ENCODE results near the gene CD70.
"Not testable (repeated sequence)": the region's sequence is repeated elsewhere in the genome, so short reads cannot be mapped to it uniquely, and the experiment has no call there.

Gene CD70

DNA sequence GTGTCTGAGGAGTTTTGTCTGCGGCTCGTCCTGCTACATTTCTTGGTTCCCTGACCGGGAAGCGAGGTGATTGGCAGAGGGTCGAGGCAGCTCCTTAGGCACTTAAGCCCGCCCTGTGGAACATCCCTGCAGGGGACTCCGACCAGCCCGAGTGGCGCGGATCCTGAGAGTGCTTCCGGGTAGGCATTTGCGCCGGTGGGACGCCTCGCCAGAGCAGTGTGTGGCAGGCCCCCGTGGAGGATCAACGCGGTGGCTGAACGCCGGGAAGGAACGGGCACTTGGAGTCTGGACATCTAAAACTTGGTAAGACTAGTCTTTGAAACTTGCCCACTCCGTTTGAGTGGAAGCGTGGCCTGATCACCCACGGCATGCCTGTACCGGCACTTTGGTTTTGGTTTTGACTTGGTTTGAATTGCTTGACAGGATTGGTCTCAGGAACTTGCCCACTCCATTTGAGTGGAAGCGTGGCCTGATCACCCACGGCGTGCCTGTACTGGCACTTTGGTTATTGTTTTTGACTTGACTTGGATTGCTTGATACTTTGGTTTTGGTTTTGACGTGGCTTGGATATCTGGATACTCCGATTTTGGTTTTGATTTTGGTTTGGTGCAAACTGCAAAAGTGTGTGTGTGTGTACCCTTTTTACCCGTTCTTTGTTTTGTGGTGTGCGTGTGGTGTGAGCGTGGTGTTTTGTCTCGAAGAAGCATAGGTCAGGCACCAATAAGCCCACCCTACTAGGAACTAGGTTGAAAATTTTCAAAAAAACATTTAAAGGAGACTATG, 6.7 kb upstream of the CD70 start:
- not testable (repeated sequence) for DNase-seq

DNA sequence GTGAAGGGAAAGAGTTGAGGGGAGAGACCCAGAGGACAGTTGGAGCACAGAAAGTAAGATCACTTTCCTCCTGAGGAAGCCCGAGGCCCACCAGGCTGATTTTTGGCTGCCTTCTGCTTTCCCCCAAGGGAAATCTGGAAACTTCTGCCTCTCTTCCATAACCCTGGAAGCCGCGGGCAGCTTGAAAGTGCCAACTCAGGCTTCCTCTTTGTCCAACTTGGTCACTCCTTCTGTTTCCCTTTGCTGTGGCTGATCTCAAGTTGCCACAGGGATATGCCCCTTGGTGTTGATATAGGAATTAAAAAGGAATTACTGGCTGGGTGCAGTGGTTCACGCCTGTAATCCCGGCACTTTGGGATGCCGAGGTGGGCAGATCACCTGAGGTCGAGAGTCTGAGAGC, 5.7 kb upstream of the CD70 start:
- no peak for DNase-seq

DNA sequence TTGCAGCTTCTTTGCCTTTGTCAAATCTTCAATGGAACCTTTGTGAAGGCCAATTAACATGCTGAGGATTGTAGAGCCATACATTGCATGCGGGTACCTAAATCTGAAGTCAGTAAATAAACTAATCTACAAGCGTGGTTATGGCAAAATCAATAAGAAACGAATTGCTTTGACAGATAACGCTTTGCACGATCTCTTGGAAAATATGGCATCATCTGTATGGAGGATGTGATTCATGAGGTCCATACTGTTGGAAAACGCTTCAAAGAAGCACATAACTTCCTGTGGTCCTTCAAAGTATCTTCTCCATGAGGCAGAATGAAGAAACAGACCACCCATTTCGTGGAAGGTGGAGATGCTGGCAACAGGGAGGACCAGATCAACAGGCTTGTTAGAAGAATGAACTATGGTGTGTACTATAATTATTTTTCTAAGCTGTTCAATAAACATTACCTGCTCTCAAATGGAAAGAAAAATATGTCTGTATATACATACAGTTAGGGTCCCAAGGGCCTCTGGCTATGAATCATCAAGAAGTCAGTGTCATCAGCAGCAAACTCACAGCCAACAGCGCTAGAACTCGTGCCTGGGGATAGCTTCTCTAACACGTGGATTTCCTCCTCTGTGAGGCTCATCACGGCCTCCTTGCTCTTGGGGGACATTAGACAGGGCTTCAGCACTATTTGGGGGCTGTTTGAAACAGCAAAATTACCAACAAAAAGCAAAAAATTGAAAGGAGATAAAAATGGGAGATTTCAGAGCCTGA, 2.9 kb upstream of the CD70 start:
- DNase-seq: no peak

DNA sequence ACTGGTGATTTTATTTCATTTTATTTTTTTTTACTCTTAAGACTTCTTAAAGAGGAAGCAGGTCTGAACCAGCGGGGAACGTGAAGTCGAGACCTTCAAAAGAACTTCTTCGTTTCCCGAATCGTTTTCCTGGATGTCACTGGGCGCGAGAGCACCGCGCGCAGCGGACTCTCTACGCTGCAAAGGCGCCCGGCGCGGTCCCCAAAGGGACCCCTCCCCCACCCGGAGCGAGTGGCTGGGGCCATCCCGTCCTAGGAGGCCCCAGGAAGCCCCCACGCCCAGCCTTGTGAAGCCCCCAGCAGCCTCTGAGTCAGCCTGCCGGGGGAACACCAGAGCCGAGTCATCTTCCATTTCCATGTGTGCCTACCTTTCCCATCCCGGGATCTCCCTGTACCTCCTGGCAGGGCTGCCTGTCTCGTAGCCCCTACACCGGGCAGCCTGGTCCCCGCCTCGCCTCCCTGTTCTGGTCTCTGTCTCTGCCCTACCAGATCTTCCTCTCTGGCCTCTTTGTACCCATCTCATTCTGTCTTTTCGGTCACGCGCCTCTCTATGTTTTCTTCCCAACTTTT, 608 bp downstream of the CD70 start:
- DNase-seq: no peak

DNA sequence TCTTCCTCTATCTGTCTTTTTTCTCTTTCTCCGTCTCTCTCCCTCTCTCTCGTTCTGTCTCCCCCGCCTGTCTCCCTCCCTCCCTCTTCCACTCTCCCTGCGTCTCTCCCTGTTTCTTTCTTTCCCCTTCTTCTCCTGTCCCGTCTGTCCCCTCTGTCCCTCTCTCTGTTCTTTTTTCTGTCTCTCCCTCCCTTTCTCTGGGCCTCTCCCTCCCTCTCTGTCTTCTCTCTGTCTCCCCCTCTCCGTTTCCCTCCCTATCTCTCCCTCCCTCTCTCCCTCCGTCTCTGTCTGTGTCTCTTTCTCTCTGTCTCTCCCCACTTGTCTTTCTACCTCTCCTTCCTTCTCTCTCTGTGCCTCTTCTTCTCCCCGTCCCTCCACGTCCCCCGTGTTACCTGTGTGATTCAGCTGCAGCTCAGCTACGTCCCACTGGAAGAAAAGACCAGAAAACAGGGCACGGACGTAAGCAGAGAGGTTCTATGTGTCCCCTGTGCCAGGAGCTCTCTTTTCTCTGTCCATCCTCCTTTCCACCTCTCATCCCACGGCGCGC, 1.2 kb downstream of the CD70 start:
- no peak for DNase-seq

DNA sequence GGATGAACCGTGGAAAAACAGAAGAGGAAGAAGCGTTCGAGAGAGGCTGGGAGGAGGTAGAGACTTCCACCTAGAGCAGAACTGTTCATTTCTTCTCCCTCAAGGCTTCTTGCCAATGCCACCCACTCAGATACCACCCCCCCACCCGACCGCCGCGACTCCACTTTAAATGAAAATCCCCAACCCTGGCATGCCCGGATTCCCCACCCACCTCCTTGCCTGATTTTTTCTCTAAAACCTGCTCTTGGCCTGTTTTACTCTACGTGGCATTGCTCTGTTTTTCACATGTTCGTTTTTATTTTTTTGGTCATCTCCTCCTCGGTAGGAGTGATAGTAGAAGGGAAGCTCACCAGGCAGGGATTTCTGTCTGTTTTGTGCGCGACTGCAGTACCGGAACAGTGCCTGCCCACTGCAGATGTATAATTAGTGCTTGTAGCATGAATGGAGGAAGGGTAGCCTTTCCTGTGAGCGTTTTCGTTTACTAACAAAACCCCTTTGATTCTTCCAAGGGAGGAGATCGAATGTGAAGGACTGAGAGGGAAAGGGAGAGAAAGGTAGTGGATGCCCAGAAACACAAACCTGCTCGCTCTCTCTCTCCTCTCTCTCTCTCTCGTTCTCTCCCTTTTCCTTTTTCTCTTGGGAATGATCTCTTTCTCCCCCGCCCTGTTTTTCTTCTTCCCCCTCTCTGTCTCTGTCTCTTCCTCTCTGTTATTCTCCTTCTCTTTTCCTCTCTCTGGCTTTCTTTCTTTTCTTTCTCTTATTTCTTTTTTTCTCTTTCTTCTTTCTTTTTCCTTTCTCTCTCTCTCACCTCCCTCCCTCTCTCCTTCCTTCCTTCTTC, 2.2 kb downstream of the CD70 start:
- no peak for DNase-seq

DNA sequence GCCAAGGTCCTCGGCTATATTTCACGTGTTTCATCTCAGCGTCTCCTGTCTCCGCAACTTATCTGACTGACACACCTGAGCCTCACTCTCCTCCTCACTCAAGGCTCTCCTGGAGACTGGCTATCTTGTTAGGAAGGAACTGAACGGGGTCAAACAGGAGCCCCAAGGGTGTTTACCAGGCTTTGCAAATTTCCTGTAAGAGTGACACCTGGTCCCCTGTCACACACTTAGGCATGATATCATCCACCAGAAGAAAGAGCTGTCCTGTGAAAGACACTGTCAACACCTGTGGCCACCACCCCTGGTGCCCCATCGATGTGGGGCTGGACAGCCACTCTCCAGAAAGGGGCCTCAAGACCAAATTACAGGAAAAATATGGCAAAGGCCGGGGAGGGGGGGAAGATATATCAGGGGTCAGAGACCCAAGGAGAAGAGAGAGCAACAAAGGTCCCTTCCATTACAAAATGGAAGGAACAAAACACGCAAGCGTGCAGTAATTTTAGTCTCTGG, 2.9 kb downstream of the CD70 start:
- no peak for DNase-seq

DNA sequence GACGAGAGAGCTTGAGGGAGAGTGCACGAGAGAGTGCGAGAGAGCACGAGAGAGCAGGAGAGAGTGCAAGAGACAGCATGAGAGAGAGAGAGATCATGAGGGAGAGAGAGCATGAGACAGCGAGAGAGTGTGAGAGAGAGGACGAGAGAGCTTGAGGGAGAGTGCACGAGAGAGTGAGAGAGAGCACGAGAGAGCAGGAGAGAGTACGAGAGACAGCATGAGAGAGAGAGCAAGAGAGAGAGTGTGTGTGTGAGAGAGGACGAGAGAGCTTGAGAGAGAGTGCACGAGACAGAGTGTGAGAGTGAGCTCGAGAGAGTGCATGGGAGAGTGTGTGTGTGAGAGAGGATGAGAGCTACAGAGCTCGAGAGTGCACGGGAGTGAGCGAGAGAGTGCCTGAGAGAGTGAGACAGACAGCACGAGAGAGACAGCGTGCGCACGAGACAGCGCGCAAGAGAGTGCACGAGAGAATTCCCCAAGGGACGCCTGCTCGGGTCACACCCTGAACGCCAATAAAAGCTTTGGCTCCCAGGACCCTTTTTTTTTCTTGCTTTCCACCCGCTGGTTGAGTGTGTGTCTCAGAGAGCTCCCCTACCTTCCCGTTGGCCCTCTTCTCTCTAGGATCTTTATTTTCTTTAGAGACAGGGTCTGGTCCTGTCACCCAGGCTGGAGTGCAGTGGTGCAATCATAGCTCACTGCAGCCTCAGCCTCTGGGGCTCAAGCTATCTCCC, 3.7 kb downstream of the CD70 start:
- DNase-seq: no peak

DNA sequence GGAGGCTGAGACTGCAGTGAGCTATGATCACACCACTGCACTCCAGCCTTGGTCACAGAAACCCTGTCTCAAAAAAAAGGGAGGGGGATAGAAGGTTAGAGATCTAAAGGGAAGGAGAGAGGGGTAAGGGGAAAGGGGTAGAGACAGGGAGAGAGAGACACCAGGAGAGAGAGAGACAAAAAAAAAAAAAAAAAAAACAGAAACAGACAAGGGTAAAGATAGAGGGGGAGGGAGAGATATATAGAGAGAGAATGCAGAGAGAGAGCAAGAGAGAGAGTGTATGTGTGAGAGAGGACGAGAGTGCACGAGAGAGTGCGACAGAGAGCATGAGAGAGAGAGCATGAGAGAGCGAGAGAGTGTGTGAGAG, 4.2 kb downstream of the CD70 start:
- no peak for DNase-seq

DNA sequence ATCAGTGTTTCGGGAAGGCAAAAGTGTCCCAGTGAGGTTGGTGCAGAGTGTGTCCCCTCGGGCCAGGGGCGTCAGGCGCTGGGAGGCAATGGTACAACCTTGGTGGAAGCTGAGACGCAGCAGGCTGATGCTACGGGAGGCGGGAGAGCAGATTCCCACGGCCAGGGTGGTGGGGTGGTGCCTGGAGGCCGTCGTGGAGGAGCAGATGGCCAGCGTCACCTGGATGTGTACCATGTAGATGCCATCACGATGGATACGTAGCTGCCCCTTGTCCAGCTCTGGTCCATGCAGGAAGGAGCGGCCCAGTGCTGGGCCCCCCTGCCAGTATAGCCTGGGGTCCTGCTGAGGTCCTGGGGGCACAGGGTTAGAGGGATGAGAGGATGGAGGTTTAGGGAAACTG, 4.9 kb downstream of the CD70 start:
- DNase-seq: no peak

DNA sequence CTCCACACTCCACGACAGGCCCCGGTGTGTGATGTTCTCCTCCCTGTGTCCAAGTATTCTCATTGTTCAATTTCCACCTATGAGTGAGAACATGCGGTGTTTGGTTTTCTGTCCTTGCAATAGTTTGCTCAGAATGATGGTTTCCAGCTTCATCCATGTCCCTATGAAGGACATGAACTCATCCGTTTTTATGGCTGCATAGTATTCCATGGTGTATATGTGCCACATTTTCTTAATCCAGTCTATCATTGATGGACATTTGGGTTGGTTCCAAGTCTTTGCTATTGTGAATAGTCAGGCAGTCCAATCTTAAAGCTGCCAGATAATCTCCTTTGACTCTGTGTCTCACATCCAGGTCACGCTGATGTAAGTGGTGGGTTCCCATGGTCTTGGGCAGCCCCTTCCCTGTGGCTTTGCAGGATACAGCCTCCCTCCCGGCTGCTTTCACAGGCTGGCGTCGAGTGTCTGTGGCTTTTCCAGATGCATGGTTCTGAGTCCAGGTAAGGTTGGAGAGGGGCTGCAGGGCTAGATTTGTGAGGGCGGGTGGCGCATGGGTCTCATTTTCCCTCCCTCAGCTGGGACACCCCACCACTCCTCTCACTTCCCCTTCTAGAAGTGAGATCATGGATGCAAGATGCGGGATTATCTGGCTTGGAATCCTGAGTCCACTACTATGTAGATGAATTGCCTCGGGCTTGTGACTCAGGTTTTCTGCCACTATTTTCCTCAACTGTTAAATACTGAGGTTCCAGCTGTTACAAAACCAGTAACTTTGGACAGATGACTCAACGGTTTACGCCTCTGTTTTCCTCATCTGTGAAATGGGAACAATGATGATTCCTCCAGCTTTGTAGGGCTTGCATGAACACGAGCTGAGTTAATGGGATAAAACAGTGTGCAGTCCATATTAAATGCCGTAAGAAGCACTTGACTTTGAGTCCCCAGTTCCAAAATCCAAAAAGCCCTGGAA, 8.2 kb downstream of the CD70 start:
- DNase-seq: not testable (repeated sequence)

DNA sequence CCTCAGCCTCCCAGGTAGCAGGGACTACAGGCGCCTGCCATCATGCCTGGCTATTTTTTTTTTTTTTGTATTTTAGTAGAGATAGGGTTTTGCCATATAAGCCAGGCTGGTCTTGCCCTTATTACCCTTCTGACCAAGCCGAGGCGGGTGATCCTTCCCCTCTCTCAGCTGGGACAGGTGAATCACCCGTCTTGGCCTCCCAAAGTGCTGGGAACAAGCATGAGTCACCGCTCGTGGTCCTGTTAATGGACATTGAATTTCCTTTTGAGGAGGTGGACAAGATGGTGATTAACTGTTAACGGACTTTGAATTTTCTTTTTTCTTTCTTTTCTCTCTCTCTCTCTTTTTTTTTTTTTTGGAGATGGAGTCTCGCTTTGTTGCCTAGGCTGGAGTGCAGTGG, 10.6 kb downstream of the CD70 start:
- DNase-seq: no peak

DNA sequence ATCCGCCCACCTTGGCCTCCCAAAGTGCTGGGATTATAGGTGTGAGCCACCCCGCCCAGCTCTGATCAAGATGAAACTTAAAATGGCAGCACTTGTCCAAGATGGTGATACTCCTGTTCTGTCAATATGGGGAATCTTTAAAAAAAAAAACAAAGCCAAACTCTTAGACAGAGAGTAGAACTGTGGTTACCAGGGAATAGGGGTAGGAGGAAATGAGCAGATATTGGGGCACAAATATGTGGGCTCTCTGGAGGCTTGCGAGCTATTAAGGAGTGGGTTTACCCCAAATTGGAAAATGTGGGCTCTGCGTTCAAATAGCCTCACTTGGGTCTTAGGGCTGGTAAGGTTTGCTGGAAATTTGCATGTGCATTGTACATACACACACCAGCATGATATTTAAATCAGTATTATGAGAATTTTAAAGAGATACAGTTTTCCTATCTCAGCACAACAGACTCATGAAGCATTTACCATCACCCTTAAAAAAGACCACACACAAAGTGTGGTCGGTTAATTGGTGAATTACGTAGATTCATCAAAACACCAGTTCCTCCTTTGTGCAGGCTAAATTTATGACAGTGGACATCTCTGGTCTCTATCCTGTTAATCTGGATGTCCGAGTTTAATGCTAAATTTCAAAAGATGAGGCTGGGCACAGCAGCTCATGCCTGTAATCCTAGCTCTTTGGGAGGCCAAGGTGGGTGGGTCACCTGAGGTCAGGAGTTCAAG, 11.3 kb downstream of the CD70 start:
- DNase-seq: no peak

DNA sequence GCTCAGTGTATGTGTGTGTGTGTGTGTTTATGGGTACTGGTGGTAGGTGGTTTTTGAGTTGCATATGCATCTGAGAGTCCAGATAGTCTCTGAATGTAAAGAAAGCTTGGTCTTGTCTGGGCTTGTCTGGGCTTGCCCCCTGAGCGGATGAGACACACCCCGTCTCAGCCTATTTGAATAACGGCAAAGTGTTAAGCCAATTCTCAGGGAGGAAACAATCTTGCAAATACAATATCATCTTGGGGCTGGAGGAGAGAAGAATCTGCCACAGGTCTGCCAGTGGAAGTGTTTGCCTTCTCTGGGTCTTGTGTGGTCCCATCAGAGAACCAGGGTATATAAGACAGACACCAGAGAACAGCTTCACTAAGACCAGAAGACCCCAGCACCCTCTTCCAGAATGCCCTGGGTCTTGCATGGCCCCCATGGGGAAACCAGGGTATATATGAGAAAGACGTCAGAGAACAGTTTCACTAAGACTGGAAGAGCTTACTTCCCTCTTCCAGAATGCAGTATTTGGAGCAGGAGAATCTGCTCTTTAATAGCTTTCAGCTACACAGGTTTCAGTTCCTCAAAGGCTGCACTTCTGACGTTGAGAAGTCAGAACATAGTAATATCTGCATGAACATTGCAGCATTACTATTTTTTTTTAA, 13.3 kb downstream of the CD70 start:
- DNase-seq: no peak

DNA sequence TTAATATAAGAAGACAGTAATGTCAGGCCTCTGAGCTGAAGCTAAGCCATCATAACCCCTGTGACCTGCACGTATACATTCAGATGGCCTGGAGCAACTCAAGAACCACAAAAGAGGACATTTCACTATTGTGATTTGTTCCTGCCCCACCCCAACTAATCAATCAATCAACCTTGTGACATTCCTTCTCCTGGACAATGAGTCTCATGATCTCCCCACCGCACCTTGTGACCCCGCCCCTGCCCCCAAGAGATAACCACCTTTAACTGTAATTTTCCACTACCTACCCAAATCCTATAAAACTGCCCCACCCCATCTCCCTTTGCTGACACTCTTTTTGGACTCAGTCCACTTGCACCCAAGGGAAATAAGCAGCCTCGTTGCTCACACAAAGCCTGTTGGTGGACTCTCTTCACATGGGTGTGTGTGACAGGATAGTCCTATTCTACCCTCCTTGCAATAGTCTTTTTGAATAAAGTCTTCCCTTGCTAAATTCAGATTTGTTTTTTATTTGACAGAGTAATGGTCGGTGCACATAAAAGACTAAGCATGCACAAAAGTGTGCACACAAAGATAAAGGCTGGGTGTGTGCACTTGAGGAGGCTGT, 14.0 kb downstream of the CD70 start:
- no peak for DNase-seq

DNA sequence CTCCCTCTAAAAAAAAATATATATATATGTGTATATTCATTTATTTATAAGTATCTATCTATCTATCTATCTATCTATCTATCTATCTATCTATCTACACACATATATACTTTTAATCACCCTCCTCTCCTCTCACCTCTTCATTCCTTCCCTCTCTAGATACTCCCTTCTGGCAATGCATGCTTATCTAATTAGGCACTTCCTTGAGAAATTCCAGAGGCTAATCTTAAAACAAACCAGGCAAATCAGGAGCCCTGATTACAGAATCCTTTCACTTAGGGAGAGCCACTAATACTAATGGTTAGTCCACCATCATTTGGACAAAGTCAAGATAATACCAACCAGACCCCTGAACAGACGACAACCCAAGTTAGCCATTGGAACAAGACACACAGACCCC, 17.6 kb downstream of the CD70 start:
- no peak for DNase-seq

DNA sequence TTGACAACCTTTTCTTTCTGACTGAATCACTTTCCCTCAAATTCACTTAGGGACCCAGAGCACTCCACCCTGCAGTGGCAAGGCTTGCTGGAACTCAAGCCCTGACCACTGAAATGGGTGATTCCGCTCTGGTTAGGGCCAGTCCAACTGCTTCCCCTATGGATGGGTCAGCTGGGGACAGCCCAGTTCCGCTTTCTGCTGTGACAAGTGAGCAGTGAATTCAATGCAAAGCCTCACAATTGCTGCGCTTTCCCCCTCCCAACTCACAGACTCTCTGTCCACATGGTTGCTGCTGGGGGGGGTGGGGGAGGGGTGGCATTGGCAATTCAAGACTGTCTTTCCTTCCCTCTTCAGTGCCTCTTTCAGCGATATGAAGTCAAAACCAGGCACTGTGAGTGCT, 18.7 kb downstream of the CD70 start:
- no peak for DNase-seq

DNA sequence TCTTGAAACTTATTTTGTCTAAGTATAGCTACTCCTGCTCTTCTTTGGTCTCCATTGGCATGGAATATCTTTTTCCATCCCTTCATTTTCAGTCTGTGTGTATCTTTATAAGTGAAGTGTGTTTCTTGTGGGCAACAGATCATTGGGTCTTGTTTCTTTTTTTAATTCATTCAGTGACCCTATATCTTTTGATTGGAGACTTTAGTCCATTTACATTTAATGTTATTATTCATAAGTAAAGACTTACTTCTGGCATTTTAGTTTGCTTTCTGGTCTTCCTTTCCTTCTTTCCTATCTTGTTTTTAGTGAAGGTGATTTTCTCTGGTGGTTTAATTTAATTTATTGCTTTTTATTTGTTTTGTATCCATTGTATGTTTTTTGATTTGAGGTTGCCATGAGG, 19.8 kb downstream of the CD70 start:
- no peak for DNase-seq

DNA sequence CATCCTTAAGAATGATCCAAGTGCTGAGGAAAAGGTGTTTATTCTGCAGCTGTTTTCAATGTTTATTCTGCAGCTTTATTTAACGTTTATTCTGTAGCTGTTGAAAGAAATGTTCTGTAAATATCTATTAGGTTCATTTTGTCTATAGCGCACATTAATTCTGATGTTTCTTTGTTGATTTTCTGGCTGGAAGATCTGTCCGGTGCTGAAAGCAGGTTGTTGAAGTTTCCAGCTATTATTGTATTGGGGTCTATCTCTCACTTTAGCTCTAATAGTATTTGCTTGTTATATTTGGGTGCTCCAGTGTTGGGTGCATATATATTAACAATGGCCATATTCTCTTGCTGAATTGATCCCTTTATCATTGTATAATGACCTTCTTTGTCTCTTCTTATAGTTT, 20.2 kb downstream of the CD70 start:
- no peak for DNase-seq
